CD14-positive monocyte (primary cell): ENCODE measurements around the gene ITIH6. TPM values are rescaled to one million over a fixed set of nuclear protein-coding genes. Genes with fewer than 3 reads are reported as not detected.

Experiments
- DNase-seq, 3 donors: peaks; one replicate each; pipeline ENCODE4 v3.0.0-alpha.2; 2011 to 2022
- H2AFZ ChIP-seq: 2 replicates; pipeline ENCODE4 v1.6.0; 2012; ENCODE audit warnings: mild to moderate bottlenecking, low read depth, low read length, inconsistent platforms; ENCODE audit not compliant: insufficient read depth, poor library complexity, severe bottlenecking
- H3K27ac ChIP-seq, 2 donors: 1 replicate in 1 of 2; 2 replicates in 1 of 2; pipeline ENCODE4 v1.5.1; 2012 to 2013; ENCODE audit warnings: low read length in 2 of 2, control low read depth in 1 of 2, inconsistent platforms in 1 of 2, low read depth in 1 of 2, mild to moderate bottlenecking in 1 of 2
- H3K27me3 ChIP-seq, 2 donors: one replicate each; pipeline versions ENCODE4 v1.6.0 to v1.6.1; 2011 to 2013; ENCODE audit warnings: low read length in 2 of 2; ENCODE audit not compliant: control insufficient read depth in 2 of 2, insufficient read depth in 2 of 2
- H3K36me3 ChIP-seq, 2 donors: replicated peaks in 1 of 2; 1 replicate in 1 of 2; 2 replicates in 1 of 2; pipeline versions ENCODE4 v1.5.1 to v1.6.1; 2012 to 2013; ENCODE audit warnings: low read length in 2 of 2, control low read depth in 1 of 2, inconsistent platforms in 1 of 2, mild to moderate bottlenecking in 1 of 2; ENCODE audit not compliant: insufficient read depth in 2 of 2, control insufficient read depth in 1 of 2
- H3K4me1 ChIP-seq, 2 donors: 1 replicate in 1 of 2; 2 replicates in 1 of 2; pipeline versions ENCODE4 v1.5.1 to v1.6.1; 2012 to 2013; ENCODE audit warnings: low read length in 2 of 2, control low read depth in 1 of 2, inconsistent platforms in 1 of 2, mild to moderate bottlenecking in 1 of 2, moderate library complexity in 1 of 2; ENCODE audit not compliant: insufficient read depth in 2 of 2, control insufficient read depth in 1 of 2
- H3K4me2 ChIP-seq: replicated peaks from 2 replicates; pipeline ENCODE3; 2012; ENCODE audit warnings: low read length, moderate library complexity, mild to moderate bottlenecking; ENCODE audit not compliant: poor library complexity, severe bottlenecking; ENCODE audit errors: extremely low read depth
- H3K4me3 ChIP-seq, 3 experiments: fragments of 200-600 bp in 1 of 3; sonication (generic) in 1 of 3; replicated peaks in 1 of 3; 1 replicate in 2 of 3; 2 replicates in 1 of 3; pipeline ENCODE4 v1.5.1; 2011 to 2013; ENCODE audit warnings: low read length in 3 of 3, mild to moderate bottlenecking in 3 of 3, control low read depth in 2 of 3, low read depth in 2 of 3, inconsistent platforms in 1 of 3, moderate library complexity in 1 of 3
- H3K79me2 ChIP-seq: 2 replicates; pipeline ENCODE4 v1.6.0; 2012; ENCODE audit warnings: mild to moderate bottlenecking, control low read depth, inconsistent platforms, low read length, moderate library complexity; ENCODE audit not compliant: insufficient read depth
- H3K9ac ChIP-seq: 2 replicates; pipeline ENCODE4 v1.6.0; 2017; ENCODE audit warnings: low read length, mild to moderate bottlenecking; ENCODE audit not compliant: insufficient read depth, poor library complexity, severe bottlenecking
- H3K9me3 ChIP-seq, 2 donors: replicated peaks in 1 of 2; 1 replicate in 1 of 2; 2 replicates in 1 of 2; pipeline versions ENCODE4 v1.5.1 to v1.6.1; 2012 to 2013; ENCODE audit warnings: low read length in 2 of 2, control low read depth in 1 of 2; ENCODE audit not compliant: control insufficient read depth in 1 of 2, insufficient read depth in 1 of 2
- H4K20me1 ChIP-seq: 2 replicates; pipeline ENCODE4 v1.6.0; 2012; ENCODE audit warnings: mild to moderate bottlenecking, low read length, control low read depth, moderate library complexity; ENCODE audit not compliant: insufficient read depth
- H3K27ac Mint-ChIP-seq, 7 donors: one replicate each; pipeline ENCODE4 v1.8.0; 2020; ENCODE audit warnings: mild to moderate bottlenecking in 7 of 7, mixed read lengths in 7 of 7, moderate library complexity in 6 of 7, inconsistent platforms in 2 of 7
- H3K27me3 Mint-ChIP-seq, 3 donors: one replicate each; pipeline ENCODE4 v1.8.0; 2021 to 2022; ENCODE audit warnings: low read depth in 3 of 3, mild to moderate bottlenecking in 3 of 3, mixed read lengths in 3 of 3, moderate library complexity in 3 of 3, inconsistent platforms in 1 of 3
- H3K36me3 Mint-ChIP-seq, 2 donors: one replicate each; pipeline ENCODE4 v1.8.0; 2020; ENCODE audit warnings: mixed read lengths in 2 of 2, inconsistent platforms in 1 of 2, mild to moderate bottlenecking in 1 of 2
- H3K4me1 Mint-ChIP-seq: one replicate; pipeline ENCODE4 v1.8.0; 2020; ENCODE audit warnings: mild to moderate bottlenecking, mixed read lengths
- H3K4me3 Mint-ChIP-seq, 2 donors: one replicate each; pipeline ENCODE4 v1.8.0; 2020; ENCODE audit warnings: mild to moderate bottlenecking in 2 of 2, mixed read lengths in 2 of 2, moderate library complexity in 1 of 2
- H3K9me3 Mint-ChIP-seq, 7 donors: one replicate each; pipeline ENCODE4 v1.8.0; 2020 to 2022; ENCODE audit warnings: mixed read lengths in 7 of 7, mild to moderate bottlenecking in 6 of 7, moderate library complexity in 6 of 7, inconsistent platforms in 2 of 7
- CTCF ChIP-seq: fragments of 200-600 bp; IDR thresholded peaks from one replicate; pipeline ENCODE4 v1.8.0; 2022; ENCODE audit warnings: antibody characterized with exemption, mild to moderate bottlenecking
- WGBS: methylation state at CpG from one replicate; pipeline ENCODE4 v1.1.5; 2013; ENCODE audit warnings: missing lambda C conversion rate; ENCODE audit not compliant: insufficient coverage; 5-methylcytosine and 5-hydroxymethylcytosine counted together
- intact Hi-C, 2 donors: fragments of 100-400 bp; cut with micrococcal nuclease; formaldehyde crosslinking; loops; one replicate each; pipeline versions ENCODE4 v1.15.0 to v1.15.1; 2023
- polyA plus RNA-seq, 3 donors: library from polyadenylated mRNA; depleted of rRNA in 1 of 3; unstranded in 2 of 3; stranded (reverse) in 1 of 3; fragments of 300-500 nt in 2 of 3; fragments of >200 nt in 1 of 3; fragmentation: Illumina TruSeq in 2 of 3; gene quantifications; 1 replicate in 2 of 3; 2 replicates in 1 of 3; pipeline ENCODE4 v1.2.3, GENCODE V29; 2012 to 2021

ITIH6 gene
- polyA plus RNA-seq, 3 donors, result not detected

DNA sequence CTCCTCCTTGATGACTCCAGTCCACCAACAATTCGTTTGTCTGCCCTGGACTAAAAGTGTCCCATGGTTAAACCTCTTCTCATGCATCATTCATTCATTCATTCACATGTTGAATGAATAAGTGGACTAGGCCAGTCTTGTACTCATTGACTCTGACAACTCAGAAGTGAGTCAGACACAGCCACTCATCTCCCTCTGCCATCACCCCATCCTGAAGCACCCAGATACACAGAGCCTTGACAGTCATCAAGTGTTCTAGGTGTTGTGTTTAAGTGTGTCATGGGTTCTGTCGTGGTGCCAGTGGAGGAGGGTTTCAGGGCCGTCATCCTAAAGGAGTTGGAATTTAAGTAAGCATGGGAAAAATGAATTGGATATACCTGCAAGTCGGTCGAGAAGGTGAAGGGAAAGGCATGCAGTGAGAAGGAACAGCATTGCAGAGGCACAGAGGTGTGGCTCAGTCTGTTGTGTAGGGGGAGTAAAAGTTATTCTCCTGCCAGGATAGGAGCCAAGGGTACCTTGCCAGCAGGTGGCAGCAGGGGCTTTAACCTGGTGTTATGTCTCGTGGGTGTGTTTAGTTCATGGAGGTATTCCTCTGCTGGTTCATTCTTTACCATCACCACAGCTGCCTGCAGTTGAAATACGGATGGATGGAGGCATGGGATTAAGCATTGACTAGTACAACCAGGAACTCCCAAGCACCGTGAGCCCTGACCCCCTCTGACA, 27.8 kb upstream of the ITIH6 start:
- H3K4me2 ChIP-seq, result no peak overlapping the region
- no peak overlapping the region for H3K9ac ChIP-seq
- DNase-seq, result no peak
- no peaks in the 10 kb centered on the region for H3K36me3 ChIP-seq
- no peak for TF ChIP-seq CTCF
- no peaks in the 10 kb centered on the region for H3K9me3 ChIP-seq
- Mint-ChIP-seq H3K9me3 (peaks cover 0 to 7% (median 2%) of the 10 kb centered on the region in 7 donors), H3K4me3 (no peak overlapping the region), H3K27ac (no peak overlapping the region), H3K4me1 (no peaks in the 10 kb centered on the region), H3K36me3 (no peaks in the 10 kb centered on the region), H3K27me3 (peaks cover 0 to 4% (median 1%) of the 10 kb centered on the region in 3 donors)
- H3K79me2 ChIP-seq, result no peaks in the 10 kb centered on the region
- no peak overlapping the region for H3K27ac ChIP-seq
- H2AFZ ChIP-seq, result no peak overlapping the region
- no peaks in the 10 kb centered on the region for H3K27me3 ChIP-seq
- no peaks in the 10 kb centered on the region for H3K4me1 ChIP-seq
- 93% methylated on average over 5 of the region's 8 CpGs for WGBS
- intact Hi-C loops, result no loop called here
- no peaks in the 10 kb centered on the region for H4K20me1 ChIP-seq
- no peak overlapping the region for H3K4me3 ChIP-seq

DNA sequence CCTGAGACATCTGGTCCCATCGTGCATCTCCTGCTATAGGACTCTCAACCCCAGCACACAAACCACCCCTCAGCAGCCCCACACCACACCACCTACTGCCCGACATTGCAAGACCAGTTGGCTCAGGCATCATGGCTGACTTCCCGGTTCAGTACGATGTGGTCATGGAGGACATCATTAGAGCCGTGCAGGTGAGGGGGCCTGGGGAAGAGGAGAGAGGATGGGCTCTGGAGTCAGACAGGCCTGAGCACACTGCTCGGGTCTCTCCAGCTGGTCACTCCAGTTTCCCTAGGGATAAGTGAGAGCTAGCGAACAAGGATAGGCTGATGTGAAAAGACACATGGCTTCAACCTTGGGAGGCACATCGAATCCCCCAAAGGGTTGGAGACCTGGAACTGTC, 26.7 kb upstream of the ITIH6 start:
- Mint-ChIP-seq H3K4me3 (no peak overlapping the region), H3K4me1 (no peaks in the 10 kb centered on the region), H3K27ac (no peak overlapping the region), H3K9me3 (peaks cover 0 to 7% (median 2%) of the 10 kb centered on the region in 7 donors), H3K27me3 (peaks cover 0 to 4% (median 1%) of the 10 kb centered on the region in 3 donors), H3K36me3 (no peaks in the 10 kb centered on the region)
- no peak for TF ChIP-seq CTCF
- DNase-seq, result no peak
- no peaks in the 10 kb centered on the region for H3K27me3 ChIP-seq
- no peak overlapping the region for H3K27ac ChIP-seq
- H3K9me3 ChIP-seq, result no peaks in the 10 kb centered on the region
- no peak overlapping the region for H3K4me3 ChIP-seq
- H3K9ac ChIP-seq, result no peak overlapping the region
- 80% methylated on average over 2 of the region's 8 CpGs for WGBS
- no peaks in the 10 kb centered on the region for H4K20me1 ChIP-seq
- H2AFZ ChIP-seq, result no peak overlapping the region
- H3K4me1 ChIP-seq, result no peaks in the 10 kb centered on the region
- H3K36me3 ChIP-seq, result no peaks in the 10 kb centered on the region
- H3K79me2 ChIP-seq, result no peaks in the 10 kb centered on the region
- intact Hi-C loops, result no loop called here
- H3K4me2 ChIP-seq, result no peak overlapping the region
